Esophagus squamous epithelium (tissue), 4 donors: ENCODE results near the gene C15orf61. TPM values are rescaled to one million over a fixed set of nuclear protein-coding genes. Genes with fewer than 3 reads are reported as not detected.

Experiments used
- total RNA-seq, 4 donors: library from RNA; depleted of rRNA; stranded (reverse); fragments of >200 nt; gene quantifications; one replicate each; pipeline ENCODE4 v1.1.0, GENCODE V29; 2016

C15orf61 gene
- total RNA-seq, 4 donors from 2014 or later = 2.0 to 9.0 (median 3.5) TPM

Other genes with a start within 250 kb of the C15orf61 start
- gene MAP2K5, start 21.6 kb downstream of the C15orf61 start, total RNA-seq = 1 to 10 TPM; 5.8 to 8.0 (median 7.0) TPM